ENCODE measurements around the gene DPY19L2.
"Not testable (repeated sequence)": the region's sequence is repeated elsewhere in the genome, so short reads cannot be mapped to it uniquely, and the experiment has no call there.

DPY19L2 gene

DNA sequence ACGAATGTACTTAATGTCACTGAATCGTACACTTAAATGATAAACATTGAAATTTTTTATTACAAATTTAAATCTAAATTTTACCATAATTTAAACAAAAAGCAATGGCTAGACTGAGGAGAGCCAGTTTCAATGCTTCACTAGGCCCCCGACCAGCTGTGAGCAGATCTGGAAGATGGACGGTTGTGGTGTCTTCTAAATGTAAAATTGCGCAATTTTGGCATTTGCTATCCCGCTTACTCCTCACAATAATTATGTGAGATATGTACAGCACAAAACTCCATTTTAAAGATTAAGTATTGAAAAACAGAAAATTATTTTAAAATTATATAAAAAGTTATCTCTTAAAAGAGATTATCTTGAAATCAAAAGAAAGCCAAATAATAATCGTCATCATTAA is 5.3 kb downstream of the DPY19L2 start:
- DNase-seq (ENCODE audit: low read depth in 2 of 2, low spot score in 1 of 2) = not testable (repeated sequence)

DNA sequence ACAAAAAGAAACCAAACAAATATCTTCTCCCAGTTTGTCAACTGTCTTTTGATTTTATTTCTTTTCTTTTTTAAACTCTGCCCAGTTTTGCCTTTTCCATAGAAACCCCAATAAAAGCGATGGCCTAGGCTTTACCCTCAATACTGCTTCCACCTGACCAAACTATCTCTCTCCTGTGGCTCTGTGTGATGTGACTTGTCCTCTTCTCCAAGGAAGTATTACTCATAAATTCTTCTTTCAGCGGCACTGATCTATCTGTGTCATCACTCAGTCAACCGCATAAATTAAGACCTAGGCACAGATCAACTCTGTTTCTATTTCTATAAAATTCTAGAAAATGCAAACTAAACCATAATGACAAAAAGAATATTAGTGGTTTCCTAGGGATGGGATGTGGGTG is 9.8 kb downstream of the DPY19L2 start:
- DNase-seq (ENCODE audit: low read depth in 2 of 2, low spot score in 1 of 2) = not testable (repeated sequence)

DNA sequence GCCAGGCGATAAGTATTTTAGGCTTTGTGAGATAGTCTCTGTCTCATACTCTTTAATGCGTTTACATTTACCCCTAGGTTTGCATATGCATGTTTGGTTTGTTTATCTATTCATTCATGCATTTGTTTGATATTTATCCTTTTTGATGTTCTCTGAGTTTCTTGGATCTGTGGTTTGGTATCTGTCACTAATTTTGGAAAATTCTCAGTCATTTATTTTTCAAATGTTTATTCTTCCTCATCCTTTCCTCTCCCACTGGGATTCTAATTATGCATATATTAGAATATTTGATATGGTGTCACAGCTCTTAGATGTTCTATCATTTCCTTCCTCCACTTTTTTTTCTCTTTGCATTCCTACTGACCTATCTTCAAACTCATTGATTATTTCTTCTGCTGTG is 11.9 kb downstream of the DPY19L2 start:
- not testable (repeated sequence) for DNase-seq (ENCODE audit: low read depth in 2 of 2, low spot score in 1 of 2)

DNA sequence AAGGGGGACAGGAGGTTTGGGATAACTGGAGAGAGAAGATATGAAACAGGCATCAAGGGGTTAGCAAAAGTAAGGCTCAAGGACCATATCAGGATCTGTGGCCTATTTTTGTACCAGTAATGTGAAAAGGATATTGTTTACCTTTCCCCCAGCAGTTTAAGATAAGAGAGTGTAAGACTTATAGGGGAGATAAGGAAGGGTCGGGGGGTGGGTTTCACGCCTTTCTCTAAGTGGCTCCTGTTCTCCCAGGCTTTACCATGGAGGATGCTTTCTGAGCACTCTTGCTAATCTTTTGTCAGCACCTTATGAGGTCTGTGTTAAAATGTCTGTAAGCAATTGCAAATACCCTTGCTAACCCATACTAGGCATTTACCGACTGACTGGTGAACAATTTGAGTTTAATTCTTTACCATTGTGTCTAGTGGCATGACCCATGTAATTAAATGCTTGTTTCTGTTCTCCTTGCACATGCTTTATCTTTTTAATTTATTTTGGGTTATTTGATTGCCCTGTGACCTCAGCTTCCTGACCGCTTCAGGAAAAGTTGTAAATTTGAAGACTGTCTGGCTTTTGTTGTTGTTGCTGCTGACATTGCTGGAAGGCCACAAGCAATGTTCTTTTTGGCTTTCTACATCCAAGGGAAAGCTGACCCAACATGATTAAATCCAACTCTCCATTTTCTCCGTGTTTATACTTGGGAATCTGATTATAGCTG is 12.6 kb downstream of the DPY19L2 start:
- not testable (repeated sequence) for DNase-seq (ENCODE audit: low read depth in 2 of 2, low spot score in 1 of 2)

DNA sequence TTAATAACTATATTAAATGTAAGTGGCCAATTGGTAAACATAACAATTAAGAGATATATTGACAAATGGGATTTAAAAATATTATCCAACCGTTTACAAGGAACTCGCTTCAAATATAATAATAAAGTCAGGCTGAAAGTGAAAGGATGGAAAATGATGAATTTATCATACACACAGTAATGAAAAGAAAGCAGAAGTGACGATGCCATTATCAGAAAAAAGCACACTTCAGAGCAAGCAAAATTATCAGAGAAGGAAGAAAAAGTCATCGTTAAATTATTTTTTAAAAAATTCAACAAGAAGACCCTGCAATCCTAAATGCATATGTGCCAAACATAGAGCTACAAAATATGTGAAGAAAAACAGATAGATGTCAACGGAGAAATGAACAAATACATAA is 13.8 kb downstream of the DPY19L2 start:
- DNase-seq (ENCODE audit: low read depth in 2 of 2, low spot score in 1 of 2) = not testable (repeated sequence)

DNA sequence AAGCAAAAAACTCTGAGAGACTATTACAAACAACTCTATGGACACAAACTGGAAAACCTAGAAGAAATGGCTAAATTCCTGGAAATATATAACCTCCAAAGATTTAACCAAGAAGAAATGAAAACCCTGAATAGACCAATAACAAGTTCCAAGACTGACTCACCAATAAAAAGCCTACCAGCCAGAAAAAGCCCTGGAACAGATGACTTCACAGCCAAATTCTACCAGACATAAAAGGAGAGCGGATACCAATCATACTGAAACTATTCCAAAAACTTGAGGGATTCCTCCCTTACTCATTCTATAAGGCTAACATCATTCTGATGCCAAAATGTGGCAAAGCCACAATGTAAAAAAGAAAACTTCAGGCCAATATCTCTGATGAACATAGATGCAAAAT is 18.8 kb downstream of the DPY19L2 start:
- DNase-seq (ENCODE audit: low read depth in 2 of 2, low spot score in 1 of 2) = not testable (repeated sequence)

DNA sequence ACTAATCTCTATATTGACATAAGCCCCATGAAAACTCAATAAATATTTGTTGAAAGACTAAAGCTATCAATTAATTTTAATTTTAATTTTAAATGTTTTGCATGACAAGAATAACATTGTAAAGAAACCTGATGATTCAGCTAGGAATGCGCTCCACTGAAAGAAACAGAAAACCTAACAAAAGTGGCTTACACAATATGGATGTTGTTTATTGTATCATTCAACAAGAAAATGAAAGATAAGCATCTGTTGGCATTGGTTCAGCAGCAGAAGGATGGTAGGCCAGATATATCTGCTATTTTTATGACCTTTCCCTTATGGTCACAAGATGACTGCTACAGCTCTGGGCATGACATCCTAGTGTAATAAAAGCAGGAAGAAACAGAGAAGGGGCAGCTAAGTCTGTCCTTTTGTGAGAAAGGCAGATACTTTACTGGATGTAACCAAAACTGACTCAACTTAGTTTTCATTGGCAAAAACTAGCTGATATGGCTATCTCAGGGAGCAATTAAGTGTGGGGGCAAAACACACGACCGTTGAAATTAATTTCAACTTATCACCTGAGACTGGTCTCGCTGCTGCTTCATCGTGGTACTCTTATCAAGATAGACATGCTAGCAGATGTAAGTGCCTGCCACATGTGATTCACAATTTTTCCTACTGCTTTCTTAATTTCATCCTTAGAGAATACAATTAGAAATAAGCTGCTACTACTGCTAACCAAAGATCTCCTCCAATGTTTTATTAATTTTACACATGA is 24.7 kb downstream of the DPY19L2 start:
- not testable (repeated sequence) for DNase-seq (ENCODE audit: low read depth in 2 of 2, low spot score in 1 of 2)

DNA sequence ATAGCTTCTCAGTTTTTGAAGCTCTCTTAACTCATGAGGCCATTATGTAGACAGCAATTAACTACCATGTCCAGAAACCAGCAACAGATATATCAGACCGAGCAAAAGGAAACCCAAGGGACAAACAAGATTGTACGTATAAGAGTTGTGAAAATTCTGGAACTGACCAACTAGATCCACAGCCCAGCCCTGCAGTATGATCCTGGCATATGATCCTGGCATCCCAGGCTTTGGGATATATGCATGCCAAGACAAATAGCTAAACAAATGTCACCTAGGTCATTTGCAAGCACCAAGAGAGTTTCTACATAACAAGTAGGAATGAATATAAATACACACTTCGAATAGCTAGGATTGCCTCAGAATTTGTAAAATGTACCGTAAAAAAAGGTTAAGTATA is 44.0 kb downstream of the DPY19L2 start:
- not testable (repeated sequence) for DNase-seq (ENCODE audit: low read depth in 2 of 2, low spot score in 1 of 2)

DNA sequence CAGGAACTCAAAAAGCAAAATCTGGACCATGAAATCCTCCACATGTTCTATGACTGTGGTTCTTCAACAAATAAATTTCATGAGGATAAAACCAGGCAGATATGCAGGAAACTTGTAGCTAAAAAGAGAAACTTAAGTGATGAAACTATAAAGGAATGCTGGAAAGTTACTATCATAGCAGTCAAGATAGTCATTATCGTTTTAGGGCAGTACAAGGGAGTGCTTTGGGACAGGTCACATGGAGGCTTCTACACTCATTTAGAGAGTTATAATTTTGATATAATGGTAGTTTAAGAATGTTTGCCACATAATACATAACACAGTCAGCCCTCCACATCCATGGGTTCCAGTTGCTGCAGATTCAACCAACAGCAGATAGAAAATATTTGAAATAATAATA is 52.7 kb downstream of the DPY19L2 start:
- not testable (repeated sequence) for DNase-seq (ENCODE audit: low read depth in 2 of 2, low spot score in 1 of 2)

DNA sequence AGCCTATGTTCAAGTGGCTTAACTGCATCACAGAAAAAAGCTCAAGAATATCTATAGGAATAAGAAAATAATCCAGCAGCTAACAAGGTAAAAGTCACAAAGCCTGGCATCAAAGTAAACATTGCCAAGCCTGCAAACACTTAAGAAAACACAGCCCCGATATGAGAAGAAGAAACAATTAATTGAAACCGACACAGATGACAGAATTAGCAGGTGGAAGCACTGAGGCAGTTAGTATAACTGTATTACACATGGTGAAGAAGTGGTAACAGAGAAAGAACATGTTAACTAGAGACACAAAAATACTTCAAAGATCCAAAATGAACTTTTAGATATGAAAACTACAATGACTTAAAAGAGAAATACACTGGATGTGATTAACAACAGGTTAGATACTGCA is 57.0 kb downstream of the DPY19L2 start:
- DNase-seq (ENCODE audit: low read depth in 2 of 2, low spot score in 1 of 2) = not testable (repeated sequence)

DNA sequence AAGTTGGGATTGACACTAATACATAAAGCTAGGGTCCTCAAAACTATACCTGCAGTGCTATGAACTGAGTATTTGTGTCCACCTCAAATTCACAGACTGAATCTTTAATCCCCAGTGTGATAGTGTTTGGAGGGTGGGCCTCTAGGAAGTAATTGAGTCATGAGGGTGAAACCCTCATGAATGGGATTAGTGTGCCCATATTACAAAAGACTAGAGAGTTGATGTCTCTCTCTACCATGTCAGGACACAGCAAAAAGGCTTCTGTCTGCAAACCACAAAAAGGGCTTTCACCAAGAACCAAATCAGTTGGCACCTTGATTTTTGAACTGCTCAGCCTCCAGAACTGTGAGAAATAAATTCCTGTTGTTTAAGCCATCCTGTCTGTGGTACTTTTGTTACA is 59.0 kb downstream of the DPY19L2 start:
- DNase-seq (ENCODE audit: low read depth in 2 of 2, low spot score in 1 of 2) = not testable (repeated sequence)

DNA sequence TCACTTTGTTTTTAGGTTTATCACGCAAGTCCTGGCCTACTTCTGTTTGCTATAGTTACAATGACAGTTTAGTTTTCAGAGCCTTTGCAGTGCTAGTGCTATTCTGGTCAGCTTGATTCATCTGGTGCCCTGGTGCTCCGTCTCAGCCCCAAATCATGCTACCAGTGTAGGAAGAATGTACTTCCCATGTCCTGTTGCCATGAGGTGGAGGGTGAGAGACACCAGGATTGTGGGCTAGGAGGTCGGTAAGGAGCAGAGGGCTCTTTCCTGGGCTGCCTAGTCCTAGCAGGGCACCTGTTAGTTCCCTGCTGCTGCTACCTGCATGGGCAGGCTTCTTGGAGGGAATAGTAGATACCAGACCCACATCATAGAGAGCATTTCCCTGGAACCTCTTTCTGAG is 63.3 kb downstream of the DPY19L2 start:
- not testable (repeated sequence) for DNase-seq (ENCODE audit: low read depth in 2 of 2, low spot score in 1 of 2)

DNA sequence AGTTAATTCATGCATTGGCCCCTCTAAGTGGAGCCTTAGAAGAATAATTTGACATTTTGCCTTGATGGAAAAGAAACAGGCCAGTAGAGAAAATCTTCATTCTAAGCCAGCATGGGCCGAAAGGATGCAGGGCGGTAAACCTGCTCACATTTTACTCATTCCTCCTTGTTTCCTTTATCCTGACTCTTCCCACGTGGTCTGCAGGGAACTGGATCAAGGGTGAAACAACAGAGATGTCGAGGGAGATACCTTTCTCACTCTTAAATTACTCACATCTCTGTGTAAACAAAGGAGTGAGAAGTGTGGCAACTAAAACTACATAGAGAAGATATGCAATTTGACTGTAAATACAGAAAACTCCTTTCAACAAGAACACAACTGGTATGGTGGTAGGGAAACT is 73.5 kb downstream of the DPY19L2 start:
- DNase-seq (ENCODE audit: low read depth in 2 of 2, low spot score in 1 of 2) = not testable (repeated sequence)

DNA sequence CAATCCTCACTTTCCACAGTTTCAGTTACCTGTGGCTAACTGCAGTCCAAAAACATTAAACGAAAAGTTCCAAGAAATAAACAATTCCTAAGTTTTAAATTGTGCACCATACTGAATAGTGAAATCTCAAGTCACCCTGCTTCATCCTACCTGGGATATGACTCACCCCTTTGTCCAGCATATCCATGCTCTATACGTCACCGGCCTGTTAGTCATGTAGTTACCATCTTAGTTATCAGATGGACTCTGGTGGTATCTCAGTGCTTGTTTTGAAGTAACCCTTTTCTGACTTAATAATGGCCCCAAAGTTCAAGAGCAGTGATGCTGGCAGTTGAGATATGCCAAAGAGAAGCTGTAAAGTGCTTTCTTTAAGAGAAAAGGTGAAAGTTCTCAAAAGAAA is 83.9 kb downstream of the DPY19L2 start:
- DNase-seq (ENCODE audit: low read depth in 2 of 2, low spot score in 1 of 2) = not testable (repeated sequence)

DNA sequence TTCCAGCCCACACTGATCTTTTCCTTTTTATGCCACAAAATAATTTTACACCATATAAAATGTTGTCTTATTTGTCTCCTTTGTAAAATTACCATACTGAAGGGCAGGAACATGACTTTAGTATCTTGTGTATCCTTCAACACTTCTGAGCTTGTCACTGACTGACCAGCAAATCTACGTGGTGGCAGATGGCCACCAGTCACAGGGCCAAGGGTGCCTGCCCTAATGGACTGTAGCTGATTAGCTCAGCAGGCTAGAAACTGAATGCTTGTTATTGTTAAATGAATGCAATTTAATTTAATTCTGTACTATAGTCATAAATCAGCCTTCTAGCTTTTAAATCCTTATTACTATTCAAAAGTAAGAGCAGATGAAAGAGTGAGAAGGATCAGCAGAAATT is 85.0 kb downstream of the DPY19L2 start:
- not testable (repeated sequence) for DNase-seq (ENCODE audit: low read depth in 2 of 2, low spot score in 1 of 2)

DNA sequence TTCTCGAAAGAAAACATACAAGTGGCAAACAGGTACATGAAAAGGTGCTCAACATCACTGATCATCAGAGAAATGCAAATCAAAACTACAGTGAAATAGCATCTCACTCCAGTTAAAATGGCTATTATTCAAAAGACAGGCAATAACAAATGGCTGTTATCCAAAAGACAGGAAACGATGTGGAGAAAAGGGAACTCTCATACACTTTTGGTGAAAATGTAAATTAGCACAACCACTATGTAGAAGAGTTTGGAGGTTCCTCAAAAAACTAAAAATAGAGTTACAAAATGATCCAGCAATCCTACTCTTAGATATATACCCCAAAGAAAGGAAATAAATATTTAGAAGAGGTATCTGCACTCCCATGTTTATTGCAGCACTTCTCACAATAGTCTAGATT is 90.7 kb downstream of the DPY19L2 start:
- DNase-seq (ENCODE audit: low read depth in 2 of 2, low spot score in 1 of 2) = not testable (repeated sequence)

DNA sequence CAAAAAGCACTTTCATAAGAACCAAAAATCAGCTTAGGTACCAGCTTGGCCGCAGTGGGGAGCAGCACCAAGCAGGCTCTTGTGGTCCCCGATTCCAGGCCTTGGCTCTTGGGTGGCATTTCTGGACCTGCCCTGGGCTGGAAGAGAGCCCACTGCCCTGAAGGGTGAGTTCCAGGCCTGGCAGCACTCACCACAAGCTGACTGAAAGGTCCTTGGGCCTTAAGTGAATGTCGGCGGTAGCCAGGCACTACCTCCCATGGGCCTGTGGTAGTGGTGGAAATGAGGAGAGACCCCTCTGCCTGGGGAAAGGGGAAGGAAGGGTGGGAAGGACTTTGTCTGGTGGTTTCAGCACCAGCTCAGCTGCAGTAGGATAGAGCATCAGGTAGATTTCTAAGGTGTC is 96.3 kb downstream of the DPY19L2 start:
- DNase-seq (ENCODE audit: low read depth in 2 of 2, low spot score in 1 of 2) = not testable (repeated sequence)

DNA sequence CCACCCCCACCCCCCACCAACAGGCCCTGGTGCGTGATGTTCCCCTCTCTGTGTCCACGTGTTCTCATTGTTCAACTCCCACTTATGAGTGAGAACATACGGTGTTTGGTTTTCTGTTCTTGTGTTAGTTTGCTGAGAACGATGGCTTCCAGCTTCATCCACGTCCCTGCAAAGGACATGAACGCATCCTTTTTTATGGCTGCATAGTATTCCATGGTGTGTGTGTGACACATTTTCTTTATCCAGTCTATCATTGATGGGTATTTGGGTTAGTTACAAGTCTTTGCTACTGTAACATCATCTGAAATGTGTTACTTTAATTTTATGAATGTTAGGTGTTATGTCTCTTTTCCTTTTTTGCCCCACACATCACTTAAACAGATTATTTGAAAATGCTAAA is 109.8 kb downstream of the DPY19L2 start:
- not testable (repeated sequence) for DNase-seq (ENCODE audit: low read depth in 2 of 2, low spot score in 1 of 2)

DNA sequence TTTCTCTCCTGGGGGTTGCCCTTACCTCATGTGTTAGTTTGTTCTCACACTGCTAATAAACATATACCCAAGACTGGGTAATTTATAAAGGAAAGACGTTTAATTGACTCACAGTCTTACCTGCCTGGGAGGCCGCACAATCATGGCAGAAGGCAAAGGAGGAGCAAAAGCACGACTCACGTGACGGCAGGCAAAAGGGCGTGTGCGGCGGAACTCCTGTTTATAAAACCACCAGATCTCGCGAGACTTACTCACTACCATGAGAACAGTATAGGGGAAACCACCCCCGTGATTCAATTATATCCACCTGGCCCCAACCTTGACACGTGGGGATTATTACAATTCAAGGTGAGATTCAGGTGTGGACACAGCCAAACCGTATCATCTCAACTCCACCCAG is 116.9 kb downstream of the DPY19L2 start:
- DNase-seq (ENCODE audit: low read depth in 2 of 2, low spot score in 1 of 2) = not testable (repeated sequence)

DNA sequence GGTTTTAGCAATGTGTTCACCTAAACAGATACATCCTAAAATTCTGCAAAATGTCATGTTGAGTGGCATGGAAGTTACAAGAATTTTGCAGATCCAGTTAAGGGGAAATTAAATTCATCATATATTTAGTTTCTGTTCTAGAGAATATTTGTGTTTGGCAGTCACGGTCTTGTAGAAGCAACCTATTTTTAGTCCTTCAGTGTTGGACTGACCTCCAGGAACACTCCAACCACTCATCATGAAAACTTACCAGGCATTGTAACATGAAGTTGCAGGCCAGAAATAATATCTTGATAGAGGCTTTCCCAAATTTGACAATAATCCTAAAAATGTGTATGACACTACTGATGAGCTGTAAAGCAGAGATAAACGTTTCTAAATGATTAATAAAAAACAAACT is 119.3 kb downstream of the DPY19L2 start:
- DNase-seq (ENCODE audit: low read depth in 2 of 2, low spot score in 1 of 2) = not testable (repeated sequence)

DNA sequence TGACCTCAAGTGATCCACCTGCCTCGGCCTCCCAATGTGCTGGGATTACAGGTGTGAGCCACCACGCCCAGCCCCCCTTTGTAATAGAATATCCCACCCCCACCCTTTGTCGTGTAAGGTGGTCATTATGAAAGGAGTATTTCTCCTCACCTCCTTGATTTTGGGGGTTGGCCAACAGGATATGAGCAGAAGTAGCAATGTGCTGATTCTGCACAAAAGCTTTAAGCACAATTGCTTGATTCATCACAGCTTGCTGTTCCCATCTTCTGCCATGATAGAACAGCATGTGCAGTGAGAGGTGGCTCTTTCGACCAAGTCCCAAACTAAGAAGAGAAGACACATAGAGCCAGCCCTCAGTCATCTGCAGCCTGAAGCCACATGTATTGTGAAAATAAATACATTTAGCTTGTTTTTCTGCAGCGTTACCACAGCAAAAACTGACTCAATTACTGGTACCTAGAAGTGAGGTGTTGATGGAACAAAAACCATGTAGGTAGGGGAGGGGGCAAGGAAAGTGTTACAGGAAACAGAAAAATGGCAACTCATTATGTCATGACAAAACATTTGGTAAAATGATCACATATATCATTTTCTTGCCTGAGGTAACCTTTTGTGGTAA is 122.9 kb downstream of the DPY19L2 start:
- not testable (repeated sequence) for DNase-seq (ENCODE audit: low read depth in 2 of 2, low spot score in 1 of 2)

DNA sequence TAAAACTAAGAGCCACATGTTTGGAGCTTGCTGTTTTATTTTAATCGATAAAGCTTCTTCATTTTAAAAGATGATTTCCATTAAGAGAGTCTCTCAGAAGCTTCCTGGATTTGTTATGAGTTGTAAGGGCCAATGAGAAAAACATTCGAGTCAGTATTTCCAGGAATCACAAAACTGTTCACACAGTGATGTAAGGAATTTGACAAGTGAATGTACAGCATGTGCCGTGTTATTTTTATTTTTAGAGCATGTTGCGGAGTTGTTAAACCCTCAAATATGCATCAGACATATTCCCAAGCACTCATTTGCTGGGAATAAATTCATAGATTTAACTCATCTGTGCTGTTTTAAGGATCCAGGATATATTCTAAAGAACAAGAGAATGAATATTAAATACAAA is 129.6 kb downstream of the DPY19L2 start:
- DNase-seq (ENCODE audit: low read depth in 2 of 2, low spot score in 1 of 2) = not testable (repeated sequence)
